HG02852 (cell line): ENCODE data around the gene ARL15.

ENCODE experiments used
- ATAC-seq: cut with Tn5 transposase; IDR thresholded peaks from one replicate; pipeline ENCODE4 v1.9.1; 2021; ENCODE audit warnings: mild to moderate bottlenecking, moderate library complexity; ENCODE audit not compliant: unreplicated experiment

ARL15 gene

DNA sequence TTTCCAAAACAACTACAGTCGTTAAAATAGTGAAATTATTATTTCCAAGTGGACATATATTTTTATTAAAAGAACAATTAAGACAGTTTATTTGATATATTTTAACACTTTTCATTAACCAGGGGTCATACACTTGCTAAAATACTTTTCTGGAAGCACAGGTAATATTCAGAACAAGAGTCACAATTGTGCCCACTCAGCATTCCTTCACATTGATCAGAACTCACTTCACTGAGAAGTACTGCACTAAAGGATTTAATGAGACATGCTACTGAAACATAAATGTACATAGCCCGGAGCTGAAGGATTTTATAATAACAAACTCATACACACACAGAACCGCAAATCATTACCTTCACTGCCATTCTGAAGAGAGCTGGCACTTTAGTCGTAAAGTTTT, 361.8 kb downstream of the ARL15 start:
- ATAC-seq: no peak

GRCh38 chr5:53946405-53947100, 363.8 kb downstream of the ARL15 start:
- no peak for ATAC-seq

GRCh38 chr5:53944981-53945380, 365.4 kb downstream of the ARL15 start:
- ATAC-seq: no peak

DNA sequence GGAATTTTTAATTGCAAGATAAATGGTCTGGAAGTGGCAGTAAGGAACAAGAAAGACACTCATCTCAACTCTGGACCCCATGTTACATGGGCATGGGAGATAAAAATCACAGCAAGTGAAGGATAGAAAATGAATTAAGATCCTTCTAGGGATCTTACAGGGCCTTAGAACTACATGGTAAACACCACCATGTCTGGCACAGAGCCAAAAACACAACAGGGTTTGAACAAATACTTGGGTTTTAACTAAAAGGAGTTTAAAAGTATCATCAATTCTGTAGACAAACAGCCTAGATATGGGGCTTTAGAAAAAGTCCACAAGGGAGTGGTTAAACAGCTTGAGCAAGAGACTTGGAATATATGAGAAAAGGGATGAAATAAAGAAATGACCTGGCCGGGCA, 366.4 kb downstream of the ARL15 start:
- no peak for ATAC-seq

- no peak for ATAC-seq
Measured at GRCh38 chr5:53942724-53943123, 367.6 kb downstream of the ARL15 start.

- ATAC-seq: no peak
Measured at GRCh38 chr5:53940921-53941320, 369.5 kb downstream of the ARL15 start.

DNA sequence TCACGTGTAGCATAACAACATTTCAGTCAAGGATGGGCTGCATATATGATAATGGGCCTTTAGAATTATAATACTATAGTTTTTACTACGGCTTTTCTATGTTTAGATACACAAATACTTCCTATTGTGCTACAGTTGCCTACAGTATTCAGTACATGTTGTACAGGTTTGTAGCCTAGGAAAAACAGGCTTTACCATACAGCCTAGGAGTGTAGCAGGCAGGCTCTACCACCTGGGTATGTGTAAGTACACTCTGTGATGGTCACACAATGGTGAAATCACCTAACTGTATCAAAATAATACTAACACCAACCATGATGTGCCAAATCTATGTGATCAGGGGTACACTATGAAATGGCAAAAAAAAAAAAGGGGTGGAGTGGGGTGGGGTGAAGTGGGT, 372.9 kb downstream of the ARL15 start:
- ATAC-seq: no peak

DNA sequence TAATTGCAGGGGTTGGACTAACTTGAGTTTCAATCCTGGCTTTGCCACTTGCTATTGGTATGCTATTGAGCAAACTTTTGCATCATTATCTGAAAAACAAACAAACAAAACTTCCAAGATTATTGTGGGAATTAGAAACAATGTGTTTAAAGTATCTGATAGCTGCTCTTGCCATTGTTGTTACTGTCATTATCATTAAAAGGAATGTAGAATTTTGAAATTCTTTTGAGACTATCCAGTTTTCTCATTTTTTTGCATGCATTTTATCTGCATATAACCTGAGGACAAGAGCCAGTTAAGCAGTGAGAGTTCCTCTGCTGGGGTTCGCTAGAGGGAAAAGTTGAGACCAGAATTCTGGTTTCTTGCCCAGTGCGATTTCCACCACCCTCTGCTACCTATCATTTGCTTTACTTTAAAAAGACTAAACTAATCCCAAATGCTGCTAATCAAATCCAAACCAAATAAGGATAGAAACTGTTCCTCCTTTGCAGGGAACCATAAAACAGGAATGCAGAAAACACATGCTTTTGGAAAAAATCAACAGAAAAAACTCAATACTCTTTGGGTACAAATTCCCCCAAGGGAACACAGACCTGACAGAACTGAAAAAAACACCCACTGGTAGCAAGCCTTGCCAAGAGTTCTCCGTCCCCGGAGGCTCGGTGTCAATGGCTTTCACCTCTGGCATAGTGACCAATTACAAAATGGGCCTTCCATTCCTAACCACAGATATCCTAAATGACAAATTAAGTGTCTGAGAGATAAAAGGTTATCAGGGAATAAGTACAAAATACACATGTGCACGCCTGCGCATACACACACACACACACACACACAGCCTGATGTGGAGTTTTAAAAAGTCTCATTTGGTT, 373.7 kb downstream of the ARL15 start:
- no peak for ATAC-seq

DNA sequence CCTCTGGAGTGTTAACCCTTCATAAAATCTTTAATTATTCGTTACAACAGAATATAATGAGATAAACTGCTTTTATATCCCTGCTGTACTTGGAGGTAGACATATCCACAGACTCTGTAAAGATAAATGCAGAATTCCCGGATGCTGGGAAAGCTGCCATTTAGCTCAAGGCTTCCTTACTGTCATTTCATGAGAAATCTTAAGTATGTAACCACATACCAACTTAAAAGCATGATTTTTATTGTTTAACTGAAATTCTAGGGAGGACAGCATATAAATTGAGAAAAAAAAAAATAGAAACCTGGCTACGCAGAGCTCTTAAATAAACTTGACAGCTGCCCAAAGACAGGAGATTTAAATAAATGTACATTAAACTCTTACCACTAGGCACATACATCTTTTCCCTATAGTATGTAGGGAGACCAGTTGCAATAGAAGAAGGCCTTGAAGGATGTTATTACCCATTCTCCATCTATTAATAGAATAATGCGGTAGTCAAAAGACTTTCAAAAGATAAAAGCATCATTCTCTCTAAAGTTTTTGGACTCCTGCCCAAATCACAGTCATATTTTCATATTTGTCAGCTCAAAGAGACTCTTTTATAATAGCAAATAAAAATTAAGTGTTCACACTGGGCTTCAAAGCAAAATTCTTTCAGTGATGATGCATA, 376.1 kb downstream of the ARL15 start:
- no peak for ATAC-seq

GRCh38 chr5:53932351-53932750, 378.0 kb downstream of the ARL15 start:
- no peak for ATAC-seq

DNA sequence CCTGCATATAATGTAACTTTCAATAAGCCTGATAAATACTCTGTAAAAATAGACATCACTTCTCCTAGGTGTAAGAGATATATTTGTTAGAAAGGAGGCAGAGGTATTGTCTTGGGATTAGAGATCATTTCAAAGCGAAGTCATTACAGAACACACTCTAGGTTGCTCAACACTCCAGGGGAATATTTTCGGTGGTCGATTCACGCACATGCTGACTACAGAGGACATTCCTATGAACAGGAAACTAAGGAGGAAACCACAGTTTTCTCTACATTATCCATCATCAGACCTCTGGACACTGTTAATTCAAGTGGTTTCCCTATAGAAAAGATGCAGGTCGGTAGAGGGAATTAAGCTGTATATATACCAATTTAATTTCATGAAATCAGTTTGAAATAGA, 379.9 kb downstream of the ARL15 start:
- no peak for ATAC-seq

DNA sequence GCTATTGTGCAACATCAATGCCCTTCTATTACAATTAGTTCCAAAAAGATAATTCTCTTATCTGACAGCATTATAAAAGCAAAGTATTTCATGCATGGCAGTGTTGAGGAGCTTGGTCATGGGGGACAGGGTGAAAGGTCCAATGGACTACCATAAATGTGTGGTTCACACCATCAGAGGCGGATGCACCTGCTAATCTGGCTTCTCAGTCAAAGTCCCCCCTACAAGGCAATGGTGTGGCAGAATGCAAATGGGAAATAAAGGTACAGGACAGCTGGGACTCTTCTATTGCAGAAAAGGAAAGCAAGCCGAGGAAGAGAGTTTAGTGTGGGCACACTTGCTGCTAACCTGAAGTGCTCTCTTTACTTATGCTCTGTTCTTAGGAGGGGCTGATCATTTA, 380.8 kb downstream of the ARL15 start:
- ATAC-seq: no peak

- no peak for ATAC-seq
Measured at GRCh38 chr5:53929152-53929551, 381.2 kb downstream of the ARL15 start.

DNA sequence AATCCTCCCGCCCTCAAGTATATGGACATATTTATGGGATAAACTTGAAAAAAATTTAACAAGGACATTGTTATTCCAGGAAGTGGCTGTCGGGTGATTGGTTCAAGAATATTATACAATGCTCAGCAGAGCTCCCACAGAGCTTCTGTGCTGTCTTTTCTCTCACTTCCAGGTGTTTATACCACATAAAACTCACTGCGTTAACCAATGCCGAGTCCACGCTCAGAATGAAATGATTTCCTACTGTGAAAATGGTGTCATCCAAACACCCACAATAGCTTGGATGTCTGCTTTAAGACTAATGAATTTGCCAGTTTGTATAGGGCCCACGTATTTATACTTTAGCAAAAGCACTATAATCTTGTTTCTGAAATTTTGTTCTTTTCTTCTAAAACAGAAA, 381.7 kb downstream of the ARL15 start:
- no peak for ATAC-seq

- no peak for ATAC-seq
Measured at GRCh38 chr5:53927668-53928247, 382.6 kb downstream of the ARL15 start.

DNA sequence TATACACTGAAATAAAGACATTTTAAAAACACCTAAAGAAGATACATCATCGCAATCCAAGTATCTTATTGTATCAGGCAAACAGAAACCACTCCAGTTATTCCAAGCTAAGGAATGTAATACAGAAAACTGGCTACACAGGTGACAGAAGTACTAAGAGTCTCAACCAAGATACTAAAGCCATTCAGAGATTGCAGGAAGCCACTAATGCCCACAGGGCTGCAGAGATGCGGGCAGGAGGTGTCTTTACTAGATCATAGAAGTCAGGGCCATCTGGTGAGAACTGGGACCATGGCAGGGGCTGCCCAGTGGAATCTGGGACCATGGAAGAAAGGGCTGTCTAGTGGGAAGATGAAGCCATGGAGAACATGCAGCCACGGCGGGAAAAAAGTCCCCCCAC, 384.3 kb downstream of the ARL15 start:
- ATAC-seq: no peak

GRCh38 chr5:53924392-53924791, 386.0 kb downstream of the ARL15 start:
- no peak for ATAC-seq

DNA sequence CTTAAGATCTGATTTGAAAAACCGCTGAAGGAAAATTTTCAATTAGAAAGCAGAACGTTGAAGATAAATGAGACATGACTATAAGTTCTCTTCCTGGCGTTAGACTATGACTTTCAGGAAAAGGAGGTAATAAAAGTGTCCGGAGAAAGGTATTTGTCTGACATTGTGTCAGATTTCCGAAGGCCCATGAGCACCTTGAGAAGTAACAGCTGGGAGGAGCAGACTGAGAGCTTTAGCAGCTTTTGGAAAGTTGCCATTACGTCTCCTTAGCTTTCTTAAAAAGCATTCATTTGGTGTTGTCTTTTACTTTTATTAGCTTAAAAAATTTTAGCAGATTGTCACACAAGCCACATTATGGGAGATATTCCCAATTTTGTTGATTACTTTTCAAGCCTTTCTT, 386.4 kb downstream of the ARL15 start:
- ATAC-seq: no peak

- ATAC-seq: no peak
Measured at GRCh38 chr5:53922508-53923498, 387.6 kb downstream of the ARL15 start.

GRCh38 chr5:53917826-53918225, 392.5 kb downstream of the ARL15 start:
- no peak for ATAC-seq
